ENCODE measurements around the gene SF3A2.

- TF ChIP-seq, protein P1, sequence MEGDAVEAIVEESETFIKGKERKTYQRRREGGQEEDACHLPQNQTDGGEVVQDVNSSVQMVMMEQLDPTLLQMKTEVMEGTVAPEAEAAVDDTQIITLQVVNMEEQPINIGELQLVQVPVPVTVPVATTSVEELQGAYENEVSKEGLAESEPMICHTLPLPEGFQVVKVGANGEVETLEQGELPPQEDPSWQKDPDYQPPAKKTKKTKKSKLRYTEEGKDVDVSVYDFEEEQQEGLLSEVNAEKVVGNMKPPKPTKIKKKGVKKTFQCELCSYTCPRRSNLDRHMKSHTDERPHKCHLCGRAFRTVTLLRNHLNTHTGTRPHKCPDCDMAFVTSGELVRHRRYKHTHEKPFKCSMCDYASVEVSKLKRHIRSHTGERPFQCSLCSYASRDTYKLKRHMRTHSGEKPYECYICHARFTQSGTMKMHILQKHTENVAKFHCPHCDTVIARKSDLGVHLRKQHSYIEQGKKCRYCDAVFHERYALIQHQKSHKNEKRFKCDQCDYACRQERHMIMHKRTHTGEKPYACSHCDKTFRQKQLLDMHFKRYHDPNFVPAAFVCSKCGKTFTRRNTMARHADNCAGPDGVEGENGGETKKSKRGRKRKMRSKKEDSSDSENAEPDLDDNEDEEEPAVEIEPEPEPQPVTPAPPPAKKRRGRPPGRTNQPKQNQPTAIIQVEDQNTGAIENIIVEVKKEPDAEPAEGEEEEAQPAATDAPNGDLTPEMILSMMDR (IDR thresholded peaks at IDR 0.05), result no peak
- TF ChIP-seq POLR2A (IDR thresholded peaks at IDR 0.05), result no peak
Measured at GRCh38 chr19:2246801-2247361, 10.3 kb downstream of the SF3A2 start.
